MCF 10A (cell line): ENCODE data around the gene NOD1. TPM values are rescaled to one million over a fixed set of nuclear protein-coding genes. Genes with fewer than 3 reads are reported as not detected.

Experiments
- BruUV-seq: library from RNA; stranded (reverse); fragments of 400-500 nt; replicated peaks from 2 replicates; lab custom pipeline; 2021; lab: Mats Ljungman, UMichigan
- CTCF ChIA-PET: fragments of 300-600 bp; sonication (Branson Sonifier 250); formaldehyde crosslinking; extraction: SDS; loops from one replicate; lab custom pipeline; 2021; ENCODE audit warnings: antibody characterized with exemption, inconsistent platforms; lab: Yijun Ruan, JAX
- POLR2A ChIA-PET: fragments of 300-600, 350-650 bp; sonication (Branson Sonifier 250); formaldehyde crosslinking; extraction: SDS; loops from one replicate; lab custom pipeline; 2020; ENCODE audit warnings: antibody characterized with exemption, inconsistent platforms; lab: Yijun Ruan, JAX
- DNase-seq: peaks from one replicate; pipeline ENCODE4 v3.0.0-alpha.2; 2018; ENCODE audit not compliant: unreplicated experiment
- H3K27ac Mint-ChIP-seq: one replicate; pipeline ENCODE4 v1.8.0; 2022; ENCODE audit warnings: mild to moderate bottlenecking, low read depth, mixed read lengths; ENCODE audit not compliant: unreplicated experiment
- H3K27me3 Mint-ChIP-seq: one replicate; pipeline ENCODE4 v1.8.0; 2022; ENCODE audit warnings: mixed read lengths; ENCODE audit not compliant: insufficient read depth, unreplicated experiment
- H3K36me3 Mint-ChIP-seq: one replicate; pipeline ENCODE4 v1.8.0; 2022; ENCODE audit warnings: mild to moderate bottlenecking, moderate library complexity, mixed read lengths; ENCODE audit not compliant: insufficient read depth, unreplicated experiment
- H3K4me1 Mint-ChIP-seq: one replicate; pipeline ENCODE4 v1.8.0; 2022; ENCODE audit warnings: mixed read lengths; ENCODE audit not compliant: insufficient read depth, unreplicated experiment
- H3K4me3 Mint-ChIP-seq: one replicate; pipeline ENCODE4 v1.8.0; 2022; ENCODE audit warnings: mild to moderate bottlenecking, moderate library complexity, mixed read lengths; ENCODE audit not compliant: unreplicated experiment
- H3K9me3 Mint-ChIP-seq: one replicate; pipeline ENCODE4 v1.8.0; 2022; ENCODE audit warnings: mixed read lengths; ENCODE audit not compliant: unreplicated experiment
- CTCF ChIP-seq: fragments of 200-600 bp; IDR thresholded peaks from one replicate; pipeline ENCODE4 v1.8.0; 2022; ENCODE audit warnings: antibody characterized with exemption, mild to moderate bottlenecking; ENCODE audit not compliant: unreplicated experiment
- intact Hi-C: fragments of 100-400 bp; cut with micrococcal nuclease; formaldehyde crosslinking; loops from 2 replicates; pipeline ENCODE4 v1.14.1; 2022
- total RNA-seq: library from RNA; stranded (reverse); gene quantifications from 2 replicates; pipeline ENCODE4 v1.2.3, GENCODE V29; 2022

The NOD1 gene
- total RNA-seq, 1 experiment from 2014 or later: 3.8 TPM

DNA sequence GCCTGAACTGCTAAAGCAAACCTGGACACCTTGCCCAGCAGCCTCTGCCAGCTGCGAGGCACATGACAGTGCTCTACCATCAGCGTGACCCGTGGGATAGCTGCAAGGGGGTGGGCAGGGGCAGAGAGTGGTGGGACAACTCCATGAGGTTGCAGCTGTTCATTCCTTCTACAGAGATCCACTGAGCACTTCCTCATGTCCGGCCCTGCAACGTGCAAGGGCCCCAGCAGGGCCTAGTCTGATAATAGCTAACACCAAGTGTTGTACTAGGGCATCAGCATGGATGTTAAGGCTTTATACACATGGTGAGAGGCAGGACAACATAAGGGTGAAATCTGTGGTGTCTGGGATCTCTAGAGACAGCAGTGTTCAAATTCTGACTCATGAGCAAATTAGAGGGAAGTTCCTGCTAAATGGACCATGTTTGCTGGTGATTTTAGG is 14.3 kb downstream of the NOD1 start:
- no peak for TF ChIP-seq CTCF
- Mint-ChIP-seq H3K4me1 (peaks cover 20% of the 10 kb centered on the region), H3K9me3 (no peaks in the 10 kb centered on the region), H3K36me3 (peaks cover 5% of the 10 kb centered on the region), H3K4me3 (no peak overlapping the region), H3K27ac (no peak overlapping the region), H3K27me3 (no peaks in the 10 kb centered on the region)
- ChIA-PET POLR2A (interaction anchor here (0.6 to 3.5 kb wide), 2 partner anchors 15 to 23 kb away, joined by 3 to 27 read pairs; partner anchors contain the start of gene NOD1), CTCF (no interaction called here)
- no peak for DNase-seq
- intact Hi-C loops: no loop called here
- no TSS peak for BruUV-seq

DNA sequence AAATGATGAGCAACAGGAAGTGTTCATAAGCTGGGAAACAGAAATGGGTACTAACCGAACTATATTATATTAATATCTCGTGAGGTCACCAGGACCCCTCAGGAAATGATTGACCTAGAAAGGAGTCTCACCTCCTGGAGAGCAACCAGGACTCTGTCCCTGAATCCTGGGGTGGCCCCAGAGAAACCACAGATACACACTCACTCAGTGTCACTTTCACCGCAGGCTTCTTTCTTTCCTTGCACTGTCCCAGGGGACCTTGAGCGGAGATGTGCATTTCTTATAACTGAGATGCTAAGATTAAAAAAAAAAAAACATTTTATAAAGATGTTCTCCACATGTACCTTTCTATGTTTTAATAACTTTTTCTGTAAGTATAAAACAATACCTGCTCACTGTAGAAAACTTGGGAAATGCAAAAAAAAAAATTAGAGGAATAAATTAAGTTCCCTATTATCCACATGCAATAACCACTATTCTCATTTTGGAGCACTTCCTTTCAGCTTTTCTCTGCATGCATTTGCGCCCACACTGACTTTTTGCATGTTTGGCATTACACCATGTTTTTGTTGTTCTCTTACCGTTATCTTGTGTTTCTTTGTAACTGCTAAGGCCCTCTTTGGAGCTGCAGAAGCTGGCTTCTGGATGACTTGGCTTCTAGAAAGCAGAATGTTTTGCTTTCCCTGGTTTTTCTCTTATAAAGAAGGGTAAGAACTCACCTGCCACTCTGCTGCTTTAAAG is 15.0 kb downstream of the NOD1 start:
- no peak for DNase-seq
- intact Hi-C loops: no loop called here
- BruUV-seq: no TSS peak
- Mint-ChIP-seq H3K4me1 (peaks cover 14% of the 10 kb centered on the region), H3K9me3 (no peaks in the 10 kb centered on the region), H3K36me3 (peaks cover 5% of the 10 kb centered on the region), H3K27me3 (no peaks in the 10 kb centered on the region), H3K27ac (no peak overlapping the region), H3K4me3 (no peak overlapping the region)
- ChIA-PET POLR2A (interaction anchor here (3.5 kb wide), 1 partner anchor 15 kb away, joined by 27 read pairs; the partner anchor contains the start of gene NOD1), CTCF (interaction anchor here (0.6 kb wide), 1 partner anchor 388 kb away, joined by 3 read pairs; no protein-coding TSS in a partner anchor)
- no peak for TF ChIP-seq CTCF

DNA sequence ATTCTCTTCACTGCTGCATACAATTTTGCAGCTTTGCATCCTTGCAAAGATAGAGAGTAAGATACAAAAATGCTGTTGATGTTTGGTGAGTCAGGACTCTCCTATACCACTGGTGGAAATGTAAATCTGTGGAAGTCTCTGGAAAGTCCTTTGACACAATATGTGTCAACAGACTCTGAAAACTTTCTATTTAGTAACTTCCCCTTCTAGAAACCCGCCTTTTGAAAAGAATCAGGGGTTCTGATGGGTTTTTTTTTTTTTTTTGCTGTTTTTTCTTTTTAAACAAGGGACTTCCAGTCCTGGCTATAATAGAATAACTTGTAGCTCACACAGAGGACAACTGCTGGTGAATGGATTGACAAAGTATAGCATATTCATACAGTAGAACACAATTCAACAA is 16.4 kb downstream of the NOD1 start:
- CTCF ChIA-PET: no interaction called here
- no TSS peak for BruUV-seq

More for the DNA sequence above, 16.4 kb downstream of the NOD1 start:
- intact Hi-C loops: no loop called here
- H3K36me3 Mint-ChIP-seq: peaks cover 5% of the 10 kb centered on the region
- H3K4me1 Mint-ChIP-seq: peaks cover 8% of the 10 kb centered on the region
- H3K4me3 Mint-ChIP-seq: no peak overlapping the region
- no peaks in the 10 kb centered on the region for H3K9me3 Mint-ChIP-seq
- no peak for TF ChIP-seq CTCF
- POLR2A ChIA-PET: no interaction called here
- no peak for DNase-seq
- no peak overlapping the region for H3K27ac Mint-ChIP-seq
- no peaks in the 10 kb centered on the region for H3K27me3 Mint-ChIP-seq
